NCI-H446 treated with DMSO at 0.1 percent for 48 hours (cell line): ENCODE results near the gene RHBDL2.
"Not testable (repeated sequence)": the region's sequence is repeated elsewhere in the genome, so short reads cannot be mapped to it uniquely, and the experiment has no call there.

Experiments used
- DNase-seq: peaks from one replicate; lab custom pipeline; 2025; lab: John Stamatoyannopoulos, UW

Gene RHBDL2

DNA sequence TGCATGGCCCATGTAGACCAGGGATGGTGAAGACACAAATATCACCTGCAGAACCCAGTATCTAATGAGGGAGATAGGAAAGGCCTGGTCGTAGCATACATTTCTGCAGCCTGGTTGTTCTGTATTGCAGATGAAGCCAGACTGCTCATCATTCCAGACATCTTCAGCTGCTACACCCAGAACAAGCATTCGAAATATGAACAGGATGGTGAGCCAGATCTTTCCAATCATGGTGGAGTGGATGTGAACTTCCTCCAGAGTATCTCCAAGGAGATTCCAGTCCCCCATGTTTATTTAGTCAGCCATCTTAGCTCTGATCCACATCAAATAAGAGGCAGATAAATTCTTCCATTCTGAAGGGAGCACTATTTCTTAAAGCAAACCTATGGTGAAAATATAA lies 65.8 kb downstream of the RHBDL2 start:
- no peak for DNase-seq

- DNase-seq = peak; percentile 94
These were observed 68.3 kb downstream of the RHBDL2 start, which contains the start of gene MYCBP for GRCh38 chr1:38873027-38873969. Gene MYCBP, minus strand, starts transcription at chr1:38873348. Its CDS starts 43 bp downstream, at chr1:38873305.

GRCh38 chr1:38872401-38873026 lies 69.1 kb downstream of the RHBDL2 start:
- DNase-seq = no peak

- no peak for DNase-seq
These were observed 70.6 kb downstream of the RHBDL2 start for GRCh38 chr1:38870996-38871395.

- DNase-seq = no peak
These were observed 74.4 kb downstream of the RHBDL2 start for GRCh38 chr1:38867208-38867607.

DNA sequence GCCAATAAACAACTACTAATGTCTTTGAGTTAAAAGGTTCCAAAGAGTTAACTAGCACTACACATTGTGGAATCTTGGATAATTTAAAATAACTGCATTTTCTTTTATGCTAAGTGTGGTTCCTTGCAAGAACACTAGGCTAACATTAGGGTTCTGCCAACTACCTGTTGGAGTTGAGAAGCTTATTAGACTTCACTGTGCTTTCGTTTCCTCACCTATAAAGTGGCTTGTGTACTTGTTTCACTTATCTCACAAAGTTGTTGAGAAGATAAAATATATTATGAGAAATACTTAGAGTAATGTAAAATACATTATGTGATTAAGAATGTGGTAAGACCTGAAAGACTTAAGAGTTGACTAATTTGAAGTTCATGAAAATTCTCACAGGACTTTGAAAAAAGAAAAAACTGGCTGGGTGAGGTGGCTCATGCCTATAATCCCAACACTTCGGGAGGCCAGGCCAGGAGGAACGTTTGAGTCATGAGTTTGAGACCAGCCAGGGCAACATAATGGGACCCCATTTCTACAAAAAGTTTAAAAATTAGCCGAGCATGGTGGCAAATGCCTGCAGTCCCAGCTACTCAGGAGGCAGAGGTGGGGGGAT lies 76.4 kb downstream of the RHBDL2 start:
- no peak for DNase-seq

DNA sequence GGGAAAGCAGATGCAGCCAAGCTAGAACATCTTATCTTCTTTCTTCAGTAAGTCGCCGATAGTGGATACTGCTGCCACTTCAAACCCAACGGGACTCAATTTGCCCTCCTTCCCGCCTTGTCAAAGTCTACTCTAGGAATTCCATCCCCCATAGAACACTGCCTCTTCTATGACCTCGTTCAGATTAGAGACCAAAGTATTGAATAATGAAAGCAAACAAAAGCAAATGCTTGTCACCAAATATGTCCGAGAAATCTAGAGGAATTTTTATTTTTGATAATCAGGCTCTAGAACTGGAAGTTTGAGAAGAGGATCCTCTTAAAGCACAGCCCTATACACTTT lies 81.2 kb downstream of the RHBDL2 start:
- DNase-seq = no peak

DNA sequence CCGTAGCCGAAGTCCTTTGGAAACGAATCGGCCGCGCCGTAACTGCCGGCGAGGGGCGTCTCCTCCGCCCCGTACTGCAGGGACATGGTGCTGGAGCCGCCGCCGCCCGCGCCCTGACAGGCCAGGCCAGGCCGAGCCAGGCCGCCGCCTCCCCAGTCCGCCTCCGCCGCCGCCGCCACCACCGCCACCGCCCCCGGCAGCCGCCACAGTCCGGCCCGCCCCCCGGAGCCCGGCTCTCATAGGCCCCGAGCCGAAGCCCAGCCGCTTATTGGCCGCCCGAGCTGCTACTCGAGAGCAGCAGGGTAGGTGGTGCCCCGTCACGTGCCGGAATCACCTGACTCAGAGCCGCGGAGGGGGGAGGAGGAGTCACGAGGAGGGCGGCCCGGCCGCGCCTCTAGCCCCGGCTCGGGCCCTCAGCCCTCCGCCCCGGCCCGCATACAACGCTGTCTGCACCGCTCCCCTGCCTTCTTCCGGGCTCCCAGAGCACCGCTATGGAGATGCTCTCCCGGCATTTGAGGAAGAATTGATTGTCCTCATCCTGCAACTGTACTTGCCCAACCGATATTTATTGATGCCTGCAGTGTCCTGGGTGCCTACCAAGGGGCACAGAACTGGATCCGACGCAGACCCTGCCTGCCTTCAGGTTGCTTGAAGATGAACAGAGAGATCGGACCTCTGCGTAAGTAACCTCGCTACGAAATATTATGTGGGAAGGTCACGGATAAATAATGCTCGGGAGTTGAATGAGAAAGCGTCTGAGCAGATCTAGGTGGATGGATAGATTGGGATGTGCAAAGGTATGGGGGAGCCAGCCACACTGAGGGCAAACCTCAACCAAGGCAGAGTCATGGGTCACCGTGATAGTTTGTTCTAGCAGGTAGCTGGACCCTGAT lies 81.8 kb downstream of the RHBDL2 start, which contains the start of gene RRAGC:
RRAGC (minus strand) TSS at position 212 of the 893 bp plus-strand sequence; CDS start at position 86, 126 bp downstream.
- DNase-seq = peak; percentile 93

DNA sequence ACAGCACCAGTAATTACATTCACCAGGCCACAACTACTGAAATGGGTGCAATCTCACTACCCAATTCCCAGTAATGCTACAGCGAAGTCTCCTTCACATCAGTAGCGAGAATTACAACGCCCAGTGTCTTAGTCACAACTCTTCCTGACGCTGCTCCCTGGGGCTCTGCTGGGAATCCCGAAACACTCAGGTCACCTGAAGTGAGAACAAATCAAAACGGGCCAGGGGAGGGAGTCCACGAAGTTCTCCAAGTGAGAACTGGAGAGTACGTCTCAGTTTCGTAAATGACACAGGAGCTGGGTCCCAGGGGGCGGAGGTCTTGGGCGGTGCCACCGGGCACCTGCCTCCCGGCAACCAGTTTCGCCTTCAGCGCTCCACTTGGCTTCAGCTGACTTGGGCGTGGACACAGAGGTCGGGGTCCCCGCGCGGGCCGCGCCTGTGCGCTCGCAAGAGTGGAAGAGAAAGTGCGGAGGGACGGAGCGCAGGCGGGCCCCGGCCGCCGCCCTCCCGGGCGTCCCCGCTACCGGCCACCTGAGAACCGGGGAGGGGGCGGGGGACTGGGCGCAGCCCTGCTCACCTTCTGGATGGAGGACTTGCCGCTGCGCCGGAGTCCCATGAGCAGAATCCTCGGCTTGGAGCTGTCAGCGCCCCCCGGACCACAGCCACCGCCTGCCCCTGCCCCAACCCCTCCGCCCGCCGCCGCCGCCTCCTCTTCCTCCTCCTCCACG lies 82.6 kb downstream of the RHBDL2 start:
- no peak for DNase-seq

GRCh38 chr1:38852780-38853179 lies 88.8 kb downstream of the RHBDL2 start:
- no peak for DNase-seq

DNA sequence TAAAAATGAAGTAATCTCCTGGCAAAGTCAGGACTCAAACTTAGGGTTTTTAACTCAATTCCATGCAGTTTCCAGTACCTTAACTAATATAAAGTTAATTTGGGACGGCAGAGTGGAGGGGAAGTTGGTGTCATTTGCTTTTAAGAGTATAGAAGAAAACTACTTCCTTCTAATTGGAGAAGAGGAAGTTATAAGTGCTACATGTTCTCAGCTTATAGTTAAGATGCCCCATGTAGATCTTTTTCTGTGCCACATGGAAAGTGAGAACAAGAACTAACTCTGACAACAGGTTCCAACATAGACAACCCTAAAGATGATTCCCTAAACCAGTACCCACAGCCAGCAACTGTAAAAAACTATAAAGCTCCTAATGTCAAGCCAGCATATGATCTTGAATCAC lies 93.6 kb downstream of the RHBDL2 start:
- no peak for DNase-seq

- no peak for DNase-seq
These were observed 95.4 kb downstream of the RHBDL2 start for GRCh38 chr1:38846210-38846609.

- DNase-seq = not testable (repeated sequence)
These were observed 96.5 kb downstream of the RHBDL2 start for GRCh38 chr1:38845088-38845487.

DNA sequence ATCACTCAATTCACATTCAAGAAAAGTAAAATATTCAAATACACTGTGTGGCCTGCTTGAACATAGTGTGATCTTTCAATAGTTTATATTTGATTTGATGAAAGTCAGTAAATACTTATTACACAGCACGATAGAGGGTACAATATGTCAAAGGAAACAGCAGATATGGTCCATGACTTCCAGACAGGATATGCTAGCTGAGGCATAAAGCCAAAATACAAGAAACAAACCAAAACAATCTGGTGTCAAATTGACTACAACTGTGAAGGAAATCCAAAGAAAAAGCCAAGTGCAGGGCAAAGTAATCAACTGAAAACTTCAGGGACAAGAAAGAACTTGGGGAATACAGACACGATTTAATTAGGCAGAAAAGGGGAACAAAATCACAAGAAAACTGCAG lies 101.3 kb downstream of the RHBDL2 start:
- no peak for DNase-seq

GRCh38 chr1:38839363-38839762 lies 102.3 kb downstream of the RHBDL2 start:
- no peak for DNase-seq

DNA sequence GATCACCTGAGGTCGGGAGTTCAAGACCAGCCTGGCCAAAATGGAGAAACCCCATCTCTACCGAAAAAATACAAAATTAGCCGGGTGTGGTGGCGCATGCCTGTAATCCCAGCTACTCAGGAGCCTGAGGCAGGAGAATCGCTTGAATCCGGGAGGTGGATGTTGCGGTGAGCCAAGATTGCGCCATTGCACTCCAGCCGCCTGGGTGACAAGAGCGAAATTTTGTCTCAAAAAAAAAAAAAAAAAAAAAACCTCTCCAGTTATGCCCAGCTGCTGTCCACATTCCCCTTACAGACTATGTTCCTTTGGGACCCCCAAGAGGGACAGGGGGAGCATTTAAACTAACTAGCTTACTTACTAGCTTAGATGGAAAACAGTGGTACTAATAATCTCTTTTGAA lies 105.3 kb downstream of the RHBDL2 start:
- not testable (repeated sequence) for DNase-seq
